CD4-positive, alpha-beta T cell treated with Interleukin-17A for 4 hours (primary cell): ENCODE data around the gene RBM39.
"Not testable (repeated sequence)": the region's sequence is repeated elsewhere in the genome, so short reads cannot be mapped to it uniquely, and the experiment has no call there.

Source experiments
- DNase-seq: peaks from one replicate; pipeline ENCODE4 v3.0.0-alpha.2; 2020; ENCODE audit warnings: mixed read lengths

The RBM39 gene

GRCh38 chr20:35704514-35705261 lies 37.4 kb downstream of the RBM39 start:
- DNase-seq: no peak

DNA sequence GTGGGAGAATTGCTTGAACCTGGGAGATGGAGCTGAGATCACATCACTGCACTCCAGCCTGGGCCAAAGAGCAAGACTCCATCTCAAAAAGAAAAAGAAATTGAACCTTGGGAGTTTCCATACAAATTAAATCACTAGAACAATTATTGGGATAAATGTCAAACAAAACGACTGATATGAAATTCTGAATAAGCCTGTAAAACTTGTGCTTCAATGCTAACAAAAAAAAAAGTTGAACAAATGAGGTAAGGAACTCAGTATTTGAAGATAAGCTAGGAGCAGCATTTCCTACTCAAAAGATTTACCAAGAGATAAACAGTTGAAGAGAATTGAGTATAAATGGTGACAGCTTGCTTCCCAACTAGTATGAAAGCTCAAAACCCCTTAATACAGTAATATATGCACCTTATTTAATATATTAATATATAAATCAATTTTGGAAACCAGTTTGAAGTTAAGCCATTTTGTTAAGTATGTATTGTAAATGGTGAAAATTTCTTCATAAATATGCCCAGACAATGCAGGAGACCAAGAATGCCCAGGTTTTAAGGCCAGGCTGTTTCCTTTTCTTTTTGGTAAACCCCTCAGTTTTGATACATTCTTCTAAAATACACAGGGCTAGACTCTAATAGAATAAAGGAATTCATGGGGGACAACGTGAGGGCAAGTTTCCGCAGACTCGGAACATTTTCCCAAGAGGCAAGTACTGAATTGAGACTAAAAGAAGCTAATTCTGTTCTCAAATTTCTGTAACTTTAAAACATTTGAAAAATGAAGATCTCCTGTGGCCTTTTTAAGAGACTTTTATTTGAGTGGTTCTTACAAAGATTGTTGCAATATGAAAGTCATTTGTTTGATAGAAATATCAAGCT lies 39.0 kb downstream of the RBM39 start:
- DNase-seq: no peak

DNA sequence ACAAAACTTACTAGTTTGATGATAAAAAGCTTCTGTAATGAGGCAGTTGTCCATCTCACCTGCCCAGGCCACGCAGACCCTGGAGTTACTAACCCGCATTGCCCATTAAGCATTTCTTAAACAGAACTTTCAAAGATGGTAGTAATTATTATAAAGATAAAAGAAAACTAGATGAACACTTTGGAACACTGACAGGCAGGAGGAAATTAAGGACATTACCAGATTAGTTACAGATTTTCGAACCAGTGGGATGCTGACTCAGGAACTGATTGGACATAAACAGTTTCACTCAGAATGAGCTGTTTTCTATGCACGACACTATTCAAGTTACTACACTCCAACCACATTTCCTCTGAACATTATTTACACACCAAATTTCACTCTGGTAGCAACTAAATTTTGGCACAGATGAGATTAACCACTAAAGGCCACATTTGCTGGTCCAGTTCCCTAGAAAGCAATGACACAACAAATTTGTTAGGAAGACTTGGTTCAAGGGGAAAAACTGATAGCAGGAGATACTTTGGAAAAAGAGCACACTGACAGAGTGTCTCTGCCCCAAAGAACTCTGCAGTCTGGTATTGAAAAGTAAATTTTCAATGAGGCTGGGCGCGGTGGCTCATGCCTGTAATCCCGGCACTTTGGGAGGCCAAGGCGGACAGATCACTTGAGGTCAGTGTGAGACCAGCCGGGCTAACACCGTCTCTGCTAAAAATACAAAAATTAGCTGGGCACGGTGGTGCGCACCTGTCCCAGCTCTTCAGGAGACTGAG lies 39.8 kb downstream of the RBM39 start:
- no peak for DNase-seq

DNA sequence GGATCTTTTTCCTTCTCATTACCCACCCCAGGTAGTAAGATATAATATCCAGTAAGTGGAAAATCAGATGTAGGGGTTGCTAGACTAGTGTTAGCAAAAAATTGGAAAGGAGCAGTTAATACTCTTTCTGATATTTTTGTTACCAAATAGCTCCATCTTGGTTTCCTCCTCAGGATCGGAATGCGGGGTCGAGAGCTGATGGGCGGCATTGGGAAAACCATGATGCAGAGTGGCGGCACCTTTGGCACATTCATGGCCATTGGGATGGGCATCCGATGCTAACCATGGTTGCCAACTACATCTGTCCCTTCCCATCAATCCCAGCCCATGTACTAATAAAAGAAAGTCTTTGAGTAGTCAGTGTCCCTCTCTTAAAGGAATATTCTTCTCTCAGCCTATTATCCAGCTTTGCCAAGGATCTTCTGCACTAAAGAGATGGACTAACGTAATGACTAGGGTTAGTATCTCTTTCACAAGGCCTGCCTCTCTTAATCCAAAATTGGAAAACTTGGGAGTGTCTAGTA lies 41.4 kb downstream of the RBM39 start:
- DNase-seq: no peak

GRCh38 chr20:35699957-35700624 lies 42.0 kb downstream of the RBM39 start:
- no peak for DNase-seq

GRCh38 chr20:35699127-35699956 lies 42.7 kb downstream of the RBM39 start, which contains the start of the genes NFS1 and ROMO1:
TSS of gene NFS1 (minus strand) at chr20:35699352. CDS start at chr20:35699288, 64 bp downstream.
TSS of gene ROMO1 (plus strand) at chr20:35699405. CDS start at chr20:35699633, 228 bp downstream.
- peak; percentile 88 for DNase-seq

- peak; percentile 11 for DNase-seq
These were observed 43.5 kb downstream of the RBM39 start for GRCh38 chr20:35698298-35699126.

GRCh38 chr20:35697696-35698297 lies 44.3 kb downstream of the RBM39 start:
- DNase-seq: no peak

DNA sequence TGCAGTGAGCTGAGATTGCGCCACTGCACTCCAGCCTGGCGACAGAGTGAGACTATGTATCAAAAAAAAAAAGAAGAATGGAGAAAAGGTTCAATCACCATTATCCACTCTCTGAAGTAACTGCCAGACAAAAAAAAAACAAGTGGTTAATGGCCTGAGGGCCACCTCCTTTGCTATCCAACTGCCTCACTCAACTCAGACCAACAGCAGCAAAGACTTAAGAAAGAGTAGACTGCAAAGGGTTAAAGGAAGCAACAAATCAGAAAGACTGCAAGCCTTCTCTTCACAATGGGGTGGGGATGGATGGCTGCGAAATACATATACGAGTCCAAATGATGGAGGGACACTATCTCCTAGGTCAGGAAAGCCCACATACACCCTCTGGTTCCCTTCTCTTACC lies 46.1 kb downstream of the RBM39 start:
- no peak for DNase-seq

GRCh38 chr20:35695245-35695749 lies 46.8 kb downstream of the RBM39 start:
- no peak for DNase-seq

DNA sequence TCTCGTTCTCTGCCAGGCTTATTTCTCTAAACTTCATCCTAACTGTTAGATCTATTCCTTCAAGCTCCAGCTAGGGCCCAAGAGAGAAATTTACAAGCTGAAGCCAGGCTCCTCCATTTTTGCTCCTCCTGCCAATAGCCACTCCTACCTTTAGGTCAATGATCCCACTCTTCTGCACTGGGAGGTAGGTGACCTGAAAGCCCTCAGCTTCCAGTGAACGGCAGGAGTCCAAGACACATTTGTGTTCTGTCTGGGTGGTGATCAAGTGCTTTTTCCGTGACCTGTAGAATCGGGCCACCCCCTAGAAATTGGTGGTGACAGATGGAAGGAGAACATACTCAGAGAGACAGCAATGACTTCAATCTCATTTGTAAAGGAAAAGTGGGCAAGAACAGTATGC lies 51.8 kb downstream of the RBM39 start:
- DNase-seq: no peak

GRCh38 chr20:35686872-35687271 lies 55.2 kb downstream of the RBM39 start:
- DNase-seq: peak; percentile 9

- DNase-seq: not testable (repeated sequence)
These were observed 56.7 kb downstream of the RBM39 start for GRCh38 chr20:35685368-35685767.

GRCh38 chr20:35681960-35682359 lies 60.1 kb downstream of the RBM39 start:
- no peak for DNase-seq

- no peak for DNase-seq
These were observed 61.4 kb downstream of the RBM39 start for GRCh38 chr20:35680452-35681183.

DNA sequence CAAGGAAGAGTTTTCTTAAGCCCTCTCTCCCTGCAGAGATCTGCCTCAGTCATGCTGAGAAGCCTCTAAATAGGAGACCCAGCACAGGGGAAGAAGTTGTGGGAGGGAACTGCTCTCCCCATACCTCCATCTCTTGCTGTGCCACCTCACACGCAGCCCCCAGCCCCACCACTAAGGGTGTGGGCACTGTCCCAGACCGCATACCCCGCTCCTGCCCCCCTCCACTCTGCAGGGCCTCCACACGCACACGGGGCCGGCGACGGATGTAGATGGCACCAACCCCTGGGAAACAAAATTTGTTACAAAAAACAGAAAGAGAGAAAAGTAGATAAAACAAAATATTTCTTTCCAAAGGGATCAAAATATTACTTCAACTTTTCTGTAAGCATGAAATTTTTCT lies 67.1 kb downstream of the RBM39 start:
- no peak for DNase-seq

- no peak for DNase-seq
These were observed 68.2 kb downstream of the RBM39 start for GRCh38 chr20:35673884-35674283.

DNA sequence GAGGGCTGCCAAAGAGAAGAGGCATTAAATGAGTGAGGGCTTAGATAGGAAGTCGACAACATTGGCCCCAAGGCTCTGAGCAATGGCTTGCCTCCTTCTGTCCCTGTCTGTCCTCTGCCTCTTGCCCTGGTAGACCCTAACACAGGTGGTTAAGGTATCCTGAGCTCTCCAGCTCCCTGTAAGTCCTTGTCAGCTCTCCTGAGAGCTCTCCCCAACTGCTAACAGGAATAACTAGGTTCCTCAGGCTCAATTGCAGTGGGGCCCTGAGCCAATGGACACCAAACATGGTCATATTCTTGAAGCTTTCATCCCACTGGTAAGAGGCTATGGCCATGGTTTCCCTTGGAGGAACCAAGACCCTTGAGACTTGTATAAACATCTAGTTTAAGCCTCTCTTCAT lies 72.4 kb downstream of the RBM39 start:
- DNase-seq: no peak

- no peak for DNase-seq
These were observed 72.8 kb downstream of the RBM39 start for GRCh38 chr20:35669221-35669620.
